OCI-LY7 (cell line): ENCODE results near the gene FOXJ3.

Source experiments
- CTCF ChIP-seq: fragments of 200-600 bp; sonication (generic); conservative IDR thresholded peaks from 2 replicates; pipeline ENCODE4 v1.5.1; 2014; ENCODE audit warnings: mild to moderate bottlenecking, antibody characterized with exemption, low read length, moderate library complexity, mixed read lengths
- EZH2phosphoT487 ChIP-seq: fragments of 200-600 bp; sonication (generic); IDR thresholded peaks from 2 replicates; pipeline ENCODE4 v1.6.1; 2018; ENCODE audit warnings: low read depth, borderline replicate concordance, mild to moderate bottlenecking, mixed run types, antibody characterized with exemption, low read length, moderate library complexity, mixed read lengths

- TF ChIP-seq CTCF (no peak), EZH2phosphoT487 (no peak)
Observed at GRCh38 chr1:42155362-42155761, 179.7 kb downstream of the FOXJ3 start.
